Fibroblast of lung (primary cell): ENCODE results near the gene SHROOM3. TPM values are rescaled to one million over a fixed set of nuclear protein-coding genes. Genes with fewer than 3 reads are reported as not detected.

Experiments used
- DNase-seq, 2 donors: peaks; one replicate each; pipeline versions ENCODE4 v3.0.0 to v3.0.0-alpha.2; 2010; ENCODE audit warnings: low read depth in 2 of 2
- H2AFZ ChIP-seq: 2 replicates; pipeline ENCODE4 v1.5.1; 2012; ENCODE audit warnings: low read length, control low read depth, inconsistent platforms
- H3K27ac ChIP-seq: 2 replicates; pipeline ENCODE4 v1.5.1; 2011; ENCODE audit warnings: low read length, control low read depth; ENCODE audit not compliant: insufficient read depth
- H3K27me3 ChIP-seq: 2 replicates; pipeline ENCODE4 v1.5.1; 2011; ENCODE audit warnings: mild to moderate bottlenecking, low read length; ENCODE audit not compliant: control insufficient read depth, insufficient read depth
- H3K36me3 ChIP-seq: 2 replicates; pipeline ENCODE4 v1.5.1; 2011; ENCODE audit warnings: low read length; ENCODE audit not compliant: control insufficient read depth, insufficient read depth
- H3K4me1 ChIP-seq: 2 replicates; pipeline ENCODE4 v1.5.1; 2011; ENCODE audit warnings: low read length; ENCODE audit not compliant: control insufficient read depth, insufficient read depth; ENCODE audit errors: extremely low read depth
- H3K4me2 ChIP-seq: 2 replicates; pipeline ENCODE4 v1.5.1; 2011; ENCODE audit warnings: low read length, control low read depth; ENCODE audit not compliant: insufficient read depth; ENCODE audit errors: extremely low read depth
- H3K4me3 ChIP-seq, 4 experiments: fragments of 200-600 bp in 1 of 4; sonication (generic) in 1 of 4; replicated peaks in 1 of 4; 2 replicates each; pipeline ENCODE4 v1.5.1; 2011 to 2016; ENCODE audit warnings: low read length in 4 of 4, low read depth in 3 of 4, mild to moderate bottlenecking in 3 of 4, control low read depth in 2 of 4, inconsistent platforms in 1 of 4, mixed read lengths in 1 of 4; ENCODE audit not compliant: insufficient read depth in 1 of 4; ENCODE audit errors: control extremely low read depth in 1 of 4
- H3K79me2 ChIP-seq: 2 replicates; pipeline ENCODE4 v1.5.1; 2012; ENCODE audit warnings: mild to moderate bottlenecking, low read length, inconsistent platforms; ENCODE audit not compliant: control insufficient read depth, insufficient read depth
- H3K9ac ChIP-seq: 2 replicates; pipeline ENCODE4 v1.5.1; 2011; ENCODE audit warnings: mild to moderate bottlenecking, low read length, control low read depth; ENCODE audit not compliant: insufficient read depth
- H3K9me3 ChIP-seq: 2 replicates; pipeline ENCODE4 v1.5.1; 2012; ENCODE audit warnings: low read depth, low read length; ENCODE audit not compliant: control insufficient read depth, insufficient read depth
- H4K20me1 ChIP-seq: 2 replicates; pipeline ENCODE4 v1.5.1; 2011; ENCODE audit warnings: low read length; ENCODE audit not compliant: control insufficient read depth, insufficient read depth; ENCODE audit errors: extremely low read depth
- EZH2 ChIP-seq: IDR thresholded peaks from 2 replicates; pipeline ENCODE4 v1.5.1; 2012; ENCODE audit warnings: low read length, control low read depth, mild to moderate bottlenecking; ENCODE audit errors: missing control alignments
- polyA plus RNA-seq, 2 donors: library from polyadenylated mRNA; depleted of rRNA in 1 of 2; stranded (reverse) in 1 of 2; unstranded in 1 of 2; fragments of >200 nt; gene quantifications; 2 replicates each; pipeline ENCODE4 v1.2.1, GENCODE V29; 2011 to 2012; ENCODE audit warnings: missing spikeins in 1 of 2
- total RNA-seq: library from RNA; depleted of rRNA; stranded (reverse); fragments of >200 nt; gene quantifications from 2 replicates; pipeline ENCODE4 v1.2.1, GENCODE V29; 2014
- TF ChIP-seq, protein P1 (sequence below), 2 donors: IDR thresholded peaks in 1 of 2; conservative IDR thresholded peaks in 1 of 2; 1 replicate in 1 of 2; 2 replicates in 1 of 2; pipeline ENCODE4 v1.5.1; 2011 to 2012; ENCODE audit warnings: low read length in 2 of 2, control low read depth in 1 of 2, inconsistent platforms in 1 of 2, low read depth in 1 of 2, mild to moderate bottlenecking in 1 of 2

The SHROOM3 gene
- total and polyA plus RNA-seq, 2 donors (not counting 1 experiment from before 2014, with no cell fraction given): 9.9 to 23.9 TPM

DNA sequence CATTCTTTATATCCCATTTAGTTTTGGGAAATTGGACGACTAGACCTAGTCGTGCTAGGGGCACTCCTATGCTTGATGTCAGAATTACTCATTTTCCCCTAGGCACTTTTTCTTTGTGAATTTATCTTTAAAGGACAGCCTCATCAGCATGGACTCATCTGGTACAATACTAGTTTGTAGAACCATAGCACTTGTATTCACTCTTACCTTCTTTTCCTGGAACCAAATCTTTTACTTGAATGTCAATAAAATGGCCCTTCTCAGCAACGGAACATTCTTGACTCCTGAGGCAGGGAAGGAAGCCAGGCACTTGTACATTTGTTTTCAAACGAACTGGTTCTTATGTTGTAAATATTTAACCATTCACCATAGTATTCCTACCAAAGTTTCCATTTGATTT is 187.1 kb downstream of the SHROOM3 start:
- Histone ChIP-seq H3K27me3 (no peaks in the 10 kb centered on the region), H3K4me2 (no peak overlapping the region), H3K9me3 (no peaks in the 10 kb centered on the region), H3K4me1 (peaks cover 16% of the 10 kb centered on the region), H3K4me3 (no peak overlapping the region), H2AFZ (no peak overlapping the region), H3K9ac (no peak overlapping the region), H3K79me2 (no peaks in the 10 kb centered on the region), H3K36me3 (no peaks in the 10 kb centered on the region), H4K20me1 (no peaks in the 10 kb centered on the region), H3K27ac (no peak overlapping the region)
- TF ChIP-seq, protein P1, sequence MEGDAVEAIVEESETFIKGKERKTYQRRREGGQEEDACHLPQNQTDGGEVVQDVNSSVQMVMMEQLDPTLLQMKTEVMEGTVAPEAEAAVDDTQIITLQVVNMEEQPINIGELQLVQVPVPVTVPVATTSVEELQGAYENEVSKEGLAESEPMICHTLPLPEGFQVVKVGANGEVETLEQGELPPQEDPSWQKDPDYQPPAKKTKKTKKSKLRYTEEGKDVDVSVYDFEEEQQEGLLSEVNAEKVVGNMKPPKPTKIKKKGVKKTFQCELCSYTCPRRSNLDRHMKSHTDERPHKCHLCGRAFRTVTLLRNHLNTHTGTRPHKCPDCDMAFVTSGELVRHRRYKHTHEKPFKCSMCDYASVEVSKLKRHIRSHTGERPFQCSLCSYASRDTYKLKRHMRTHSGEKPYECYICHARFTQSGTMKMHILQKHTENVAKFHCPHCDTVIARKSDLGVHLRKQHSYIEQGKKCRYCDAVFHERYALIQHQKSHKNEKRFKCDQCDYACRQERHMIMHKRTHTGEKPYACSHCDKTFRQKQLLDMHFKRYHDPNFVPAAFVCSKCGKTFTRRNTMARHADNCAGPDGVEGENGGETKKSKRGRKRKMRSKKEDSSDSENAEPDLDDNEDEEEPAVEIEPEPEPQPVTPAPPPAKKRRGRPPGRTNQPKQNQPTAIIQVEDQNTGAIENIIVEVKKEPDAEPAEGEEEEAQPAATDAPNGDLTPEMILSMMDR (conservative IDR thresholded peaks at IDR 0.05 in 1 of 2, IDR thresholded peaks at IDR 0.05 in 1 of 2; ENCODE audit: low read depth in 1 of 2, low read length in 2 of 2): no peak
- no peak for TF ChIP-seq EZH2
- DNase-seq: peak in 1 of 2 donors; percentile 49

GRCh38 chr4:76622717-76623116 is 187.7 kb downstream of the SHROOM3 start:
- Histone ChIP-seq H3K27me3 (no peaks in the 10 kb centered on the region), H3K4me1 (peaks cover 16% of the 10 kb centered on the region), H2AFZ (no peak overlapping the region), H4K20me1 (no peaks in the 10 kb centered on the region), H3K36me3 (no peaks in the 10 kb centered on the region), H3K27ac (peak overlapping the region; percentile 90), H3K9me3 (no peaks in the 10 kb centered on the region), H3K4me2 (peak overlapping the region; percentile 32), H3K4me3 (no peak overlapping the region), H3K79me2 (no peaks in the 10 kb centered on the region), H3K9ac (no peak overlapping the region)
- no peak for DNase-seq
- TF ChIP-seq, protein P1 (conservative IDR thresholded peaks at IDR 0.05 in 1 of 2, IDR thresholded peaks at IDR 0.05 in 1 of 2; ENCODE audit: low read depth in 1 of 2, low read length in 2 of 2): no peak
- no peak for TF ChIP-seq EZH2

GRCh38 chr4:76623217-76624045 is 188.4 kb downstream of the SHROOM3 start:
- Histone ChIP-seq H3K4me2 (peak overlapping the region; percentile 80), H4K20me1 (no peaks in the 10 kb centered on the region), H3K4me3 (no peak overlapping the region), H3K9me3 (no peaks in the 10 kb centered on the region), H3K27me3 (no peaks in the 10 kb centered on the region), H2AFZ (no peak overlapping the region), H3K36me3 (no peaks in the 10 kb centered on the region), H3K9ac (no peak overlapping the region), H3K4me1 (peaks cover 16% of the 10 kb centered on the region), H3K79me2 (no peaks in the 10 kb centered on the region), H3K27ac (peak overlapping the region; percentile 90)
- TF ChIP-seq, protein P1 (conservative IDR thresholded peaks at IDR 0.05 in 1 of 2, IDR thresholded peaks at IDR 0.05 in 1 of 2; ENCODE audit: low read depth in 1 of 2, low read length in 2 of 2): no peak
- no peak for TF ChIP-seq EZH2
- peak in 1 of 2 donors; percentile 36 for DNase-seq
